HG03457 (cell line): Measurements from ENCODE around the gene FRMD4A.

ENCODE experiments used
- ATAC-seq: cut with Tn5 transposase; IDR thresholded peaks from one replicate; pipeline ENCODE4 v1.9.1; 2021; ENCODE audit warnings: moderate number of reproducible peaks; ENCODE audit not compliant: unreplicated experiment

FRMD4A gene

GRCh38 chr10:13991353-13991752, 339.4 kb downstream of the FRMD4A start:
- ATAC-seq = no peak

GRCh38 chr10:13990946-13991345, 339.8 kb downstream of the FRMD4A start:
- no peak for ATAC-seq

- no peak for ATAC-seq
These were observed 340.3 kb downstream of the FRMD4A start for GRCh38 chr10:13990392-13990805.

GRCh38 chr10:13989616-13990015, 341.1 kb downstream of the FRMD4A start:
- ATAC-seq = no peak

GRCh38 chr10:13987446-13987845, 343.3 kb downstream of the FRMD4A start:
- no peak for ATAC-seq

- ATAC-seq = no peak
These were observed 346.0 kb downstream of the FRMD4A start for GRCh38 chr10:13984647-13985155.

GRCh38 chr10:13983035-13983434, 347.7 kb downstream of the FRMD4A start:
- no peak for ATAC-seq

GRCh38 chr10:13978533-13979115, 352.1 kb downstream of the FRMD4A start:
- ATAC-seq = no peak

GRCh38 chr10:13977861-13978532, 352.7 kb downstream of the FRMD4A start:
- ATAC-seq = no peak

- no peak for ATAC-seq
These were observed 357.0 kb downstream of the FRMD4A start for GRCh38 chr10:13973742-13974141.

GRCh38 chr10:13972609-13973008, 358.1 kb downstream of the FRMD4A start:
- ATAC-seq = no peak

- no peak for ATAC-seq
These were observed 358.9 kb downstream of the FRMD4A start for GRCh38 chr10:13971601-13972475.

- no peak for ATAC-seq
These were observed 359.8 kb downstream of the FRMD4A start for GRCh38 chr10:13970957-13971353.

- ATAC-seq = no peak
These were observed 360.3 kb downstream of the FRMD4A start for GRCh38 chr10:13970236-13970956.

- ATAC-seq = no peak
These were observed 361.0 kb downstream of the FRMD4A start for GRCh38 chr10:13969792-13970140.

- no peak for ATAC-seq
These were observed 361.5 kb downstream of the FRMD4A start for GRCh38 chr10:13969118-13969791.

GRCh38 chr10:13961853-13962252, 368.9 kb downstream of the FRMD4A start:
- no peak for ATAC-seq

- ATAC-seq = no peak
These were observed 369.6 kb downstream of the FRMD4A start for GRCh38 chr10:13961097-13961496.

GRCh38 chr10:13960603-13961002, 370.1 kb downstream of the FRMD4A start:
- ATAC-seq = no peak
